B cell (primary cell): ENCODE results near the gene IL6ST. TPM values are rescaled to one million over a fixed set of nuclear protein-coding genes. Genes with fewer than 3 reads are reported as not detected.

Experiments
- ATAC-seq: fragments of 200-7000 bp; cut with Tn5 transposase; one replicate; pipeline ENCODE4 v1.10.0; 2021; ENCODE audit warnings: low read depth, mild to moderate bottlenecking, moderate number of reproducible peaks, moderate library complexity
- CTCF ChIA-PET: fragments of 350-600 bp; sonication (Branson Sonifier 250); formaldehyde crosslinking; loops from one replicate; lab custom pipeline; 2021; ENCODE audit warnings: antibody characterized with exemption, inconsistent platforms; lab: Charles Lee
- POLR2A ChIA-PET: fragments of 350-600 bp; sonication (Branson Sonifier 250); formaldehyde crosslinking; loops from one replicate; lab custom pipeline; 2021; ENCODE audit warnings: antibody characterized with exemption; lab: Charles Lee
- DNase-seq: peaks from one replicate; pipeline ENCODE4 v3.0.0; 2013
- H2AFZ ChIP-seq: 2 replicates; pipeline ENCODE4 v1.6.1; 2012; ENCODE audit warnings: mild to moderate bottlenecking, low read depth, low read length; ENCODE audit not compliant: insufficient read depth, poor library complexity, severe bottlenecking
- H3K27ac ChIP-seq, 2 donors: 1 replicate in 1 of 2; 2 replicates in 1 of 2; pipeline ENCODE4 v1.5.1; 2012 to 2013; ENCODE audit warnings: low read length in 2 of 2, mild to moderate bottlenecking in 2 of 2, moderate library complexity in 1 of 2
- H3K27me3 ChIP-seq, 4 experiments: fragments of 200-600 bp in 1 of 4; sonication (generic) in 1 of 4; replicated peaks in 1 of 4; 1 replicate in 2 of 4; 2 replicates in 2 of 4; pipeline versions ENCODE4 v1.6.1 to v1.7.0; 2013 to 2016; ENCODE audit warnings: low read length in 3 of 4, mild to moderate bottlenecking in 2 of 4, mixed read lengths in 1 of 4, moderate library complexity in 1 of 4; ENCODE audit not compliant: insufficient read depth in 4 of 4, control insufficient read depth in 3 of 4; ENCODE audit errors: control extremely low read depth in 1 of 4
- H3K36me3 ChIP-seq, 2 experiments: replicated peaks in 1 of 2; 1 replicate in 1 of 2; 2 replicates in 1 of 2; pipeline versions ENCODE4 v1.6.1 to v1.7.1; 2013; ENCODE audit warnings: low read length in 1 of 2; ENCODE audit not compliant: insufficient read depth in 2 of 2, control insufficient read depth in 1 of 2; ENCODE audit errors: control extremely low read depth in 1 of 2, extremely low read depth in 1 of 2
- H3K4me1 ChIP-seq, 2 donors: fragments of 200-600 bp in 1 of 2; sonication (generic) in 1 of 2; 1 replicate in 1 of 2; 2 replicates in 1 of 2; pipeline versions ENCODE4 v1.5.1 to v1.6.1; 2013 to 2017; ENCODE audit warnings: low read length in 2 of 2; ENCODE audit not compliant: control insufficient read depth in 2 of 2, insufficient read depth in 2 of 2
- H3K4me2 ChIP-seq: replicated peaks from 2 replicates; pipeline ENCODE3; 2012; ENCODE audit warnings: mild to moderate bottlenecking, low read depth, low read length; ENCODE audit not compliant: poor library complexity, severe bottlenecking
- H3K4me3 ChIP-seq, 5 experiments: fragments of 200-600 bp in 1 of 5; sonication (generic) in 1 of 5; 1 replicate in 3 of 5; 2 replicates in 2 of 5; pipeline versions ENCODE4 v1.5.1 to v1.7.0; 2011 to 2016; ENCODE audit warnings: low read length in 4 of 5, mild to moderate bottlenecking in 4 of 5, low read depth in 2 of 5, control low read depth in 1 of 5, moderate library complexity in 1 of 5; ENCODE audit not compliant: insufficient read depth in 1 of 5; ENCODE audit errors: control extremely low read depth in 1 of 5, extremely low read depth in 1 of 5
- H3K79me2 ChIP-seq: fragments of 200-600 bp; sonication (generic); one replicate; pipeline ENCODE4 v1.6.0; 2016; ENCODE audit warnings: low read length; ENCODE audit not compliant: control insufficient read depth, insufficient read depth
- H3K9ac ChIP-seq: fragments of 200-600 bp; sonication (generic); 2 replicates; pipeline ENCODE4 v1.6.1; 2017; ENCODE audit warnings: mild to moderate bottlenecking, low read length, moderate library complexity
- H3K9me3 ChIP-seq, 3 donors: one replicate each; pipeline versions ENCODE4 v1.6.1 to v1.7.1; 2013; ENCODE audit warnings: low read length in 2 of 3; ENCODE audit not compliant: control insufficient read depth in 2 of 3, insufficient read depth in 1 of 3; ENCODE audit errors: control extremely low read depth in 1 of 3
- H4K20me1 ChIP-seq: 2 replicates; pipeline ENCODE4 v1.6.0; 2012; ENCODE audit warnings: mild to moderate bottlenecking, low read length; ENCODE audit not compliant: insufficient read depth, control insufficient read depth, poor library complexity, severe bottlenecking
- H3K27ac Mint-ChIP-seq: one replicate; pipeline ENCODE4 v1.8.0; 2021; ENCODE audit warnings: mixed read lengths
- H3K27me3 Mint-ChIP-seq: one replicate; pipeline ENCODE4 v1.8.0; 2021; ENCODE audit warnings: mixed read lengths
- H3K4me1 Mint-ChIP-seq: one replicate; pipeline ENCODE4 v1.8.0; 2021; ENCODE audit warnings: mixed read lengths
- H3K4me3 Mint-ChIP-seq: one replicate; pipeline ENCODE4 v1.8.0; 2021; ENCODE audit warnings: mixed read lengths
- H3K9me3 Mint-ChIP-seq: one replicate; pipeline ENCODE4 v1.8.0; 2022; ENCODE audit warnings: mixed read lengths; ENCODE audit not compliant: insufficient read depth
- EZH2 ChIP-seq: IDR thresholded peaks from 2 replicates; pipeline ENCODE4 v1.6.1; 2012; ENCODE audit warnings: borderline replicate concordance, low read depth, mild to moderate bottlenecking, moderate library complexity, low read length; ENCODE audit not compliant: insufficient read depth, poor library complexity, severe bottlenecking
- WGBS: methylation state at CpG from one replicate; pipeline ENCODE4 v1.1.5; 2013; ENCODE audit warnings: missing lambda C conversion rate; ENCODE audit not compliant: insufficient coverage; 5-methylcytosine and 5-hydroxymethylcytosine counted together
- intact Hi-C: fragments of 100-400 bp; cut with micrococcal nuclease; formaldehyde crosslinking; loops from one replicate; pipeline ENCODE4 v1.10.0; 2022
- polyA plus RNA-seq: library from polyadenylated mRNA; depleted of rRNA; stranded (reverse); fragments of >200 nt; gene quantifications from 2 replicates; pipeline ENCODE4 v1.2.3, GENCODE V29; 2012
- total RNA-seq, 2 donors: library from RNA; stranded (reverse); fragments of 120-200 nt in 1 of 2; gene quantifications; 1 replicate in 1 of 2; 2 replicates in 1 of 2; pipeline versions ENCODE4 v1.2.3 to v1.2.4, GENCODE V29; 2013 to 2022
- TF ChIP-seq, protein P1 (sequence below): fragments of 200-600 bp; IDR thresholded peaks from one replicate; pipeline ENCODE4 v1.8.0; 2022; ENCODE audit warnings: antibody characterized with exemption, mild to moderate bottlenecking

Gene IL6ST
- total and polyA plus RNA-seq, 2 donors (not counting 1 experiment from before 2014, with no cell fraction given), result 4.3 to 28.0 TPM

DNA sequence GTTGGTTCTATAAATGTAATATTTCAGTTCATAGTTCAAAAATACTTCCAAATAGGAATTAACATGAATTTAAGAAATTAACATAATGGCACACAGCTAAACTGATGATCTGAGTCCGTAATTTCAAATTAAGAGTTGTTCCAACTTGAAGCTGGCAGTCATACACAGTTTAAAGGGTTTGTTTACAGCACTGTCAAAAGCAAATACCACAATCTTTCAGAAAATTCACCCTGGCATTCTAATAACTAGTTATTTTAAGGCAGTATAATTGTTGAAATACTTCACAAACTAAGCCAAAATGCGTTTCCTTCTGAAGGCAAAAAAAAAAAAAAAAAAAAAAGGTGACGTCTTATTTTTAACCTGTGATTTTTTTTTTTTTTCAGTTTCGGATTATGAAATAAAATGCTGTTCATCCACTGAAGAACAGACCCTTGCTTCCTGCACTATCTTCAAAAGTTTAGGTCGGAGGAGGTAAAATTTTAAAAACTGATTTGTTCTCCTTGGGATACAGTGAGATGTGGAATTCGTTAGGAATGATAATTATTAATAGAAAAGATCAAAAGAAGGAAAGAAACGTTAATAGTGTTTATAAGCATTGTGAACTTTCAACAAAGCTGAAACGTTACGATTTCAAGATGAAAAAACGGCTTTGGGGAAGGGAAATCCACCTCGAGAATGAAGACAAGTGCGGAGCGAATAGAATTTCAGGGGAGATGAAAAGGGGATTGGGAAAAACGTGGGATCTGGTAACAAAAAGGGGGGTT lies 850 bp downstream of the IL6ST start:
- intact Hi-C loops, result loop anchor here (5.0 to 10.0 kb wide), 5 partner anchors 452 to 1679 kb away; partner anchors contain the start of genes ARL15 and CDC20B
- Mint-ChIP-seq H3K27me3 (peaks cover 4% of the 10 kb centered on the region), H3K27ac (peak overlapping the region; percentile 78), H3K9me3 (peaks cover 3% of the 10 kb centered on the region), H3K4me1 (peaks cover 37% of the 10 kb centered on the region), H3K4me3 (peak overlapping the region; percentile 89)
- ChIA-PET CTCF (interaction anchor here (0.6 to 1.3 kb wide), 2 partner anchors 57 to 63 kb away, joined by 3 to 6 read pairs; no protein-coding TSS in a partner anchor), POLR2A (no interaction called here)
- peak overlapping the region; percentile 75 to 94 for H3K27ac ChIP-seq
- ATAC-seq, result no peak
- no peak for TF ChIP-seq EZH2
- TF ChIP-seq, protein P1, sequence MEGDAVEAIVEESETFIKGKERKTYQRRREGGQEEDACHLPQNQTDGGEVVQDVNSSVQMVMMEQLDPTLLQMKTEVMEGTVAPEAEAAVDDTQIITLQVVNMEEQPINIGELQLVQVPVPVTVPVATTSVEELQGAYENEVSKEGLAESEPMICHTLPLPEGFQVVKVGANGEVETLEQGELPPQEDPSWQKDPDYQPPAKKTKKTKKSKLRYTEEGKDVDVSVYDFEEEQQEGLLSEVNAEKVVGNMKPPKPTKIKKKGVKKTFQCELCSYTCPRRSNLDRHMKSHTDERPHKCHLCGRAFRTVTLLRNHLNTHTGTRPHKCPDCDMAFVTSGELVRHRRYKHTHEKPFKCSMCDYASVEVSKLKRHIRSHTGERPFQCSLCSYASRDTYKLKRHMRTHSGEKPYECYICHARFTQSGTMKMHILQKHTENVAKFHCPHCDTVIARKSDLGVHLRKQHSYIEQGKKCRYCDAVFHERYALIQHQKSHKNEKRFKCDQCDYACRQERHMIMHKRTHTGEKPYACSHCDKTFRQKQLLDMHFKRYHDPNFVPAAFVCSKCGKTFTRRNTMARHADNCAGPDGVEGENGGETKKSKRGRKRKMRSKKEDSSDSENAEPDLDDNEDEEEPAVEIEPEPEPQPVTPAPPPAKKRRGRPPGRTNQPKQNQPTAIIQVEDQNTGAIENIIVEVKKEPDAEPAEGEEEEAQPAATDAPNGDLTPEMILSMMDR, result no peak
- peak overlapping the region; percentile 75 to 97 (median 91) for H3K4me3 ChIP-seq
- peak overlapping the region; percentile 91 for H3K9ac ChIP-seq
- H3K9me3 ChIP-seq, result no peaks in the 10 kb centered on the region
- H3K36me3 ChIP-seq, result no peaks in the 10 kb centered on the region
- H3K4me2 ChIP-seq, result peak overlapping the region; percentile 85
- peak; percentile 66 for DNase-seq
- H3K79me2 ChIP-seq, result peaks cover 29% of the 10 kb centered on the region
- WGBS, result 0% methylated on average over 9 of the region's 14 CpGs
- no peaks in the 10 kb centered on the region for H4K20me1 ChIP-seq
- H3K27me3 ChIP-seq, result no peaks in the 10 kb centered on the region
- peaks cover 11 to 18% of the 10 kb centered on the region in 2 donors for H3K4me1 ChIP-seq
- H2AFZ ChIP-seq, result peak overlapping the region; percentile 93

DNA sequence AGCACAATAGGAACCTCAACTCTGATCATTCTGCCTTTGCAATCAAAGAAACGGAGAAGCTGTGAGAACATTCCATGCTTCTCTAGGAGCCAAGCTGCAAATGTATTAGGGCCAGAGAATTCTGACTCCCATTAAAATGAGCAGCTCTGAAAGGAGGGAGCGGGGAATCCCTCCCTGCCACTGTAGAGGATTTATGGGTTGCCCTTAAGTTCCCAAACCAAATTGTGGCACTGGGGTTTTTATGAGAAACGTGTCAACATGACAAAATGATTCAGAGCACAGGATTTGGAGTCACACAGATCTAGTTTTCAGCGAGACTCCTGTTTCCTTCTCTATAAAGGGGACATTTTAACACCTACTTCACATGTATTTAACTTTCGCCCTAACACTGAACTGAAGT lies 1.8 kb downstream of the IL6ST start:
- Histone ChIP-seq H3K9ac (no peak overlapping the region), H3K4me1 (peaks cover 11 to 18% of the 10 kb centered on the region in 2 donors), H3K4me2 (peak overlapping the region; percentile 85), H4K20me1 (no peaks in the 10 kb centered on the region), H3K9me3 (no peaks in the 10 kb centered on the region), H3K27ac (peak overlapping the region in 1 of 2 donors; percentile 27), H3K36me3 (no peaks in the 10 kb centered on the region), H3K79me2 (peaks cover 36% of the 10 kb centered on the region), H3K27me3 (no peaks in the 10 kb centered on the region), H3K4me3 (no peak overlapping the region), H2AFZ (no peak overlapping the region)
- H3K27me3 Mint-ChIP-seq, result peaks cover 4% of the 10 kb centered on the region
- no peak overlapping the region for H3K27ac Mint-ChIP-seq
- DNase-seq, result no peak
- ChIA-PET POLR2A (no interaction called here), CTCF (interaction anchor here (1.3 kb wide), 1 partner anchor 56 kb away, joined by 4 read pairs; no protein-coding TSS in a partner anchor)
- 100% methylated on average over 1 of the region's 5 CpGs for WGBS
- no peak for ATAC-seq
- TF ChIP-seq, protein P1, result no peak
- TF ChIP-seq EZH2, result no peak
- peaks cover 37% of the 10 kb centered on the region for H3K4me1 Mint-ChIP-seq
- peak overlapping the region; percentile 2 for H3K4me3 Mint-ChIP-seq
- intact Hi-C loops, result loop anchor here (5.0 to 10.0 kb wide), 5 partner anchors 451 to 1678 kb away; partner anchors contain the start of genes ARL15 and CDC20B
- peaks cover 3% of the 10 kb centered on the region for H3K9me3 Mint-ChIP-seq
